HG03432 (cell line): ENCODE results near the gene RACK1.

Experiments used
- ATAC-seq: cut with Tn5 transposase; IDR thresholded peaks from one replicate; pipeline ENCODE4 v1.9.1; 2021; ENCODE audit warnings: mild to moderate bottlenecking, moderate library complexity; ENCODE audit not compliant: unreplicated experiment

RACK1 gene

DNA sequence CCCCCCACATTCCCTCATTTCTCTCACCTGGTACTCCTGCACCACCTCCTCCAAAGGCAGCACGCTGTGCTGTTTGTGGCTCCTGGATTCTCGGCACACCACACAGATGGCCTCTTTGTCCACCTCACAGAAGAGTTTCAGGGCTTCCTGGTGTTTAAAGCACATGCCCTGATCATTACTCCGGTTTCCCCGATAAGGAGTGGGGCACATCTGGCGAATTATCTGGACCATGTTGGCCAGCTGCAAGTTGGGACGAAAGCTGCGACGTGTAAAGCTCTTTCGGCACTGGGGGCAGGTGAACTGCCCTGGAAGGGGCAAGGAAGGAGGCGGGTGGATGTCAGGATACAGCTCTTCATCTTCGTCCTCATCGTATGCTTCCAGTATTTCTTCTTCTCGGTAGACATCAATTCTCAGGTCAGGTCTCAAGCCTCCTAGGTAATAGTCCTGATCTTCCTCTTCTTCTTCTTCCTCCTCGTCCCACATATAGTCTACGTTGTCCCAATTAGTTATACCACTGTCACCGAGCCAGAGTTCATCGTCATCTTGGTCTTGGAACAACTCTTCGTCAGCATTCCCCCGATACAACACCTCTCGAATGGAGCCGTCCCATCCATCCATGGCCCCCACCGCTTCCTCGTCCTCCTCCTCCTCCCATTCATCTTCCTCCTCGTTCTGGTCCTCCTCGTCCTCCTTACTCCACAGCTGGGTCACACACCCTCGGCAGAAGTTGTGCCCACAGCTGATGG, 16.4 kb upstream of the RACK1 start:
- ATAC-seq = no peak

DNA sequence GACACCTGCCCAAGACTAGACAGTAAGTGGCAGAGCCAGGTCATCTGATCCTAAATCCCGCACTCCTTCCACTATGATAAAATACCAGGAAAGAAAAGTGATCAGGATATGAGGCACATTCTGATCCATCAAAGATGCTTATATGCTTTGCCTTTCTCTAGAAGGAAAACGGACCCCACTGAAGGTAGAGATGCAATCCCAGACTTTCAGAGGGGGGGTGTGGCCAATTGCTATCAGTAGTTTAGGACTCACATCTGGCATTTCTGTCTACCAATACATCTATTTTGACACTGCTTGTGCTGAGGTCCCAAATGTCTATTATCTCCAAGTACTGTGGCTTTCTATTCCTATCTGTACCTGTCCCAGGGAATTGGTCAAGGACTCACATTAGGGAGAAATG, 15.6 kb upstream of the RACK1 start:
- no peak for ATAC-seq

DNA sequence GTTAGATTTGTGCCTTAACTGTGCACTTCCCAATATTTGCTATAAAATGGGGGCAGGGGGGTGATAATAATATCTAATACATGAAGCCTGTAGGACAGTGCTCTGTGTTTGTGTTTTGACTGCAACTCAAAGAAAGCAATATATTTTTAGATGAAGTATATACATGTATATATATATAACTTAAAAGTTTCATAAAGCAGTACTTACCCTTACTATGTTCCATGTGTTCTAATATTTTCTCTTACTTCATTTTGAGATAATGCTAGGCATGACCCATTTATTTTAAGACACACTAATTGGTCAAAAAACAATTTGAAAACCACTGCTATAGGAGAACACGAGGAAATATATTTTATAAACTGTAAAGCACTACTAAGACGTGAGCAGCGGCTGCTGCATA, 14.9 kb upstream of the RACK1 start:
- no peak for ATAC-seq

DNA sequence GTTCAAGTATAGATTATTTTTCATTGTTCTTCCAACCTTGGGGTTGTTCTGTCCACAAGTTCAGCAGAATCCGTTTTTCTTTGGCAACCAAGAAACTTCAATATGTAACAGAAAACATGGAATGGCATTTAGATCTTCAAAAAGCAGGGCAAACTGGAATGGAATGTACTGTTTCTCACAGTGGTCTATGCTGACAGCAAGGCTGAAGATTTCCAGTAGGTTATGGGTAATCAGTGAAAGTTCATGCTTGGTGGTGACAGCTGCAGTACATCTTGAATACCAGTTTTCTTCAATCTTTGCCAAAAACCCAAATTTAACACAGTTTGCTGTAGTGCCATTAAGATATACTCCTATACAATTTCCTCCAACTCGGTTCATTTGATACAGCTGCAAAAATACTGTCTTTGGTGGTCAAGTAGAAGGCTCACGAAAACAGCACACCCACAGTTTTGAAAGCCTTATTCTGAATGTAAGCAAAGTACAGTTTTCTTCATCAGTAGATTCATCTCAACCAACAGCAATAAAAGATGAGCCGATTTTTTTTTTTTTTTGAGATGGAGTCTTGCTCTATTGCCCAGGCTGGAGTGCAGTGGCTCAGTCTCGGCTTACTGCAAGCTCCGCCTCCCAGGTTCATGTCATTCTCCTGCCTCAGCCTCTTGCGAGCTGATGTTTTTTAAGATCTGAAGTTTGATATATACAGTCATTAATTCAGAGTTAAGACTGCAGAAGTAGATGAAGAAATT, 12.3 kb upstream of the RACK1 start:
- no peak for ATAC-seq

DNA sequence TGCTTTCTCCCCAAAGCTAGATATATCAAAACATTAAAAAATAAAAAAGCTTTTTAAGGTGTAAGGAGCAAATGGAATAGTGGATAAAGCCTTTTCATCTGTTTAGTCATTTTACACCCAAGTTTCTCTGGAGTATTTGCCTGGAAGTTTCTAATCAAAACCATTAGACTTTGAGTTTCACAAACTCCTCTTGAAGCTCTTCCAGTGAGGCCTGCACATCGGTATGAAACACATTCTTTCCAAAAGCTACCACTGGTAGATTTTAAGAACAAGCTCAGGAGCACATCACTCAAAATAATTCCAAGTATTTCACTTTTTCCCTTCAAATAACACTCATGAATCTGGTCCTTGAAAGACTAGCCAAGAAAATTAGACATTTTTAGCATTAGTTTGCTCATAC, 11.6 kb upstream of the RACK1 start:
- ATAC-seq = no peak

DNA sequence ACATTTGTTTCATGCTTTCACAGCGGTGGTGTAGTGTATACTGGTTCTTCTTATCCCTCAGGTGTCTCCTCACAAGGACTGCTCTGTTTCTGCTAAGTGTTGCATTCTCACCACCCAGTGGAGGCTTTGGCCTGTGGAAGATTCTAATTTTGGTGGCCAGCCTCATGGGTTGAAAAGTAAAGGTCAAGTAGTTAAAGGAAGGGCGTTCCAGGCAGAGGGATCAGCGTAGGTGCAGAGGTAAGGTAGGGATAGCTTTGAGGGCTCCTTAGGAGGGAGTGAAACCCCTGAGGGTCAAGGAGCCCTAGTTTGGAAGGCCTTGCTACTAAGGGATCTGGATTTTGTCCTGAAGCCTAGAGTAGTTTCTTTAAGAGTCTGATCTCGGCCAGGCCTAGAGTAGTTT, 4.6 kb upstream of the RACK1 start:
- ATAC-seq = no peak

DNA sequence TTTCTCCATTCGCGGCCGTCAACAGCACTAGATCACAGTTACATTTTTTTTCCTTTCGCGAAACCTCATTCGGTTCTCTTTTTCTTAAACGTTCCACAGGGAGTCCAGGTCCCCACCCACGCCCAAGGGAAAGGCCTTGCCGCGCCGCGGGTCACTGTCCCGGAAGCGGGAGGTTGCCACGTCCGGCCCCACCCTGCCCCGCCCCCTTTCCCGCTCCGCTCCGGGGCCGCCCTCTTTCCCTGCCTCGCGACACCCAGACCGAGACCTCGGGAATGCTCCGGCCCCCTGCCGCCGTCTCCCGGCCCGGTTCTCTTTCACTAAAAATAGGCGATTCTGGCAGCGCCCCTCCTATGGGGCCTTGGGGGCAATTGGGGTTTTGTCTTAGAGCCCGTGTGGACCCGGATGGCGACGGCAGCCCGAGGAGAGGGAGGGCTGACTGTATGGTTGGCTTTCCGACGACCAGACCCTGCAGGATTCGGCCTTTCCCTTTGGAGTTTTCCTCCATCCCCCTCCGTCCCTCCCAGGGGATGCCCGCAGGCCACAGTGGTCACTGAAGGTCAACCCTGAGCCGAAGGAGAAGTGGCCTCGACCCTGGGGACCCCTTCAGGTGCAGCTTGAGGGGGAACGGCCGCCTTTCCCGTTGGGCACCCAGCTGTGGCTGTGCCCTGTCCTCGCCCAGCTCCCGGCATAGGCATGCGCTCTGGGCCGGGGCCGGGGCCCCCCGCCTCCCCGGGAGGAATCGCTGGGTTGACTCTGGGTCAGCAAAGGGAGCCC, 2.8 kb upstream of the RACK1 start:
- ATAC-seq = peak; percentile 55

DNA sequence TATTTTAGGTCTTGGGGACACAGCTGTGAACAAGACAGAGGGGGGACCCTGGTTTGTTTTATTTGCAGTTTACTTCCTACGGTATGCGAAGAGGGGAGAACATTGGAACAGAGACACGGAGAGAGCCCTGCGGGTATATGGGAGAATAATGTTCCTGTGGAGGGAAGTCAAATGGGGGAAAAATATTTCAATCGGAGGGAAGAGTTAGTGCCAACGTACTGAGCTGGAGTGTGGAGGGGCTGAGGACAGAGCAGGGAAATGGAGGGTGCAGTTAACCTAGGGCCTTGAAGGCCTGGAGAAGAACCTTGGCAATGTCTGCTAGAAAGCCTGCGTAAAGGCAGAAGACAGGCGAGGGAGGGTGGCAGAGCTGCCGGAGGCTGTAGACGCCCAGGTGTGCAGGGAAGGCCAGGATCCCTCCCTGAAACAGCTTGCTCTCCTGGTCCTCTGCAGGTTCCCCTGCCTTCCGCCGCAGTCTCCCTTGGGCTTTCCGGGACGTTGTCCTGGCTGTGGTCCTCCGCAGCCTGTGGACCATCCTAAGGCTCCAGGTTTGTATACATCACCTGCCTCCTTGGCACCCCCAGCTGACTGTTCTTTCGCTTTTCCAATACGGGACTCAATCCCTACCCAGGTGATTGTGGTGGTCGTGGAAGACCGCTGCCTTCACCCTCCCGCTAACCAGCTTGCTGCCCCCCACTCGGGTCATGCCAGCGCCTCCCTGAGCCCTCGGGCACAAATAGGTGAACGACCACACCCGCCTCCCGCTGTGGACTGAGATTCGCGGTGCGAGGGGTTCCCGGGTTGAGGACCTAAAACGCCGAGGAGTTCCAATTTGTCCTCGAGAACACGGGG, 1.9 kb upstream of the RACK1 start:
- peak; percentile 3 for ATAC-seq

DNA sequence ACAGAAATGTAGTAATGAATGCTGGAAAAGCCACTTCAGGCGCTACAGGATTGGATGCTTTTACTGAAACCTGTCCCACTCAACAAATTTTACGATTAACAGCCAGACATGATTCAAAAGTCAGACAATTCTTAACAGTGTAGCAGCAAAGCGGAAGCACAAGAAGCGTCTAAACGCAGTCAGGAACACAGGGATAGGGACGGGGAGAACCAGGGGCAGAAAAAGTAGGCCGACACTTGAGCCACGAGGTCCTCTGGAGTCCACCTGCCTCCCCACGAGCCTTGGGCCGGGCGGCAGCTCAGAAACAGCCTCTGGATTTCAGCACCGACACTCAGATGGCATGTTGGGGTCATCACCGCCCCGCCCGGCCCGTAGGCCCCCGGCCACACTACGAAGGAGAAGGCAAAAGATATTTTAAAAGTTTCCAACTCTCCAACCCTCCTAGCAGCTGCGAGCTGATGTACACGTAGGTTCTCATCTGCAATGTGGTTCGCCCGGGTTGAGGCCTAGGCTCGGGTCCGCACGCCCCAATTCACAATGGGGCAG, 615 bp downstream of the RACK1 start:
- no peak for ATAC-seq

DNA sequence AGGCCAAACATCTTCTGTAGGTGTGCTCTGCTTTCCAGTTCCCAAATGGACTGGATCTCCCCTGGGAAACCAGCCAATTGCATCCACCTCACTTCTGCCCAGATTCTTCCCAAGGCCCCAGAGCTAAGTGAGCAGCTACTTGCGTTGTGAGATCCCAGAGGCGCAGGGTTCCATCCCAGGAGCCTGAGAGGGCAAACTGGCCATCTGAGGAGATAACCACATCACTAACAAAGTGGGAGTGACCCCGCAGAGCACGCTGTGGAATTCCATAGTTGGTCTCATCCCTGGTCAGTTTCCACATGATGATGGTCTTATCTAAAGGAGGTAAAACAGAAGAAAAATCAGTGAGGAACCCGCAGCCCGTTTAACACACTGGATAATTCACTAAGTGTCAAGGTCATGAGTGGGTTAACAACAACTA, 1.7 kb downstream of the RACK1 start:
- no peak for ATAC-seq

DNA sequence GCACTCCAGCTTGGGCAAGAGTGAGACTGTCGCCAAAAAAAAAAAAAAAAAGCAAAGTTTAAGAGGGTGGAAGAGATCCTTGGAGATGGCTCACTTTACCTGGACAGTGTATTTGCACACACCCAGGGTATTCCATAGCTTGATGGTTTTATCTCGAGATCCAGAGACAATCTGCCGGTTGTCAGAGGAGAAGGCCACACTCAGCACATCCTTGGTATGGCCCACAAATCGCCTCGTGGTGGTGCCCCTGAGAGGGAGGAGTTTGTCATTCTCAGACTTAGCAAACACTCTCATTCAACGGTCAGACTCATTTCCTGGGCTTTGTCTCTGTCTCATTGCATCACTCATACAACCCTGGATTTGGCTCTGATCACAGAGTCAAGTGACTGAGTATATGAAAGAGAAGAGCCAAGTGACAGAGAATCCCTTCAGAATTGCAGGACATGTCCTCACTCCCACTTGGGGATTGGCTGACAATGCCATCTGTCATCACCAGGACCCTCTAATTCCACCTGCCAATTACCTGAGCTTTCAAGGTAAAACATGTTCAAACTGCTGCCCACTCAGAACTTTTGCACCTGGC, 2.2 kb downstream of the RACK1 start:
- ATAC-seq = no peak

DNA sequence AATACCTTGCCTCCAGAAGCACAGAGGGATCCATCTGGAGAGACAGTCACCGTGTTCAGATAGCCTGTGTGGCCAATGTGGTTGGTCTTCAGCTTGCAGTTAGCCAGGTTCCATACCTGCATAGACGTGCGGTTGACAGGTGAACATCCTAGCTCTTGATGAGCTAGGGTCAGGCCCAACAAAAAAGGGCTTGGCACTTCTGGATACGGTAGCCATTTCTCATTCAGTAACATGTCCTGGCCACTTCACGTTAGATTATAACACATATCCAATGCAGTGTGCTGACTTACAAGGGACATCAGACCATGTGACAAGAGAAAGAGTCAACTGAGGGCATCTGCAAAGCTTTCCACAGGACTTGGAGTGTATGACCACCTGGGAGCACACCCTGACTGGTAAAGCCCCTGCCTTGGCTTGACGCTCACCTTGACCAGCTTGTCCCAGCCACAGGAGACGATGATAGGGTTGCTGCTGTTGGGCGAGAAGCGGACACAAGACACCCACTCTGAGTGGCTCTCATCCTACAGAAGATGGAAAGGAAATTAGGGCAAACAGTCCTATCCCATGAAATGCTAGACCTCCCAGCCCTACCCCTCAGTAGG, 4.5 kb downstream of the RACK1 start:
- no peak for ATAC-seq

DNA sequence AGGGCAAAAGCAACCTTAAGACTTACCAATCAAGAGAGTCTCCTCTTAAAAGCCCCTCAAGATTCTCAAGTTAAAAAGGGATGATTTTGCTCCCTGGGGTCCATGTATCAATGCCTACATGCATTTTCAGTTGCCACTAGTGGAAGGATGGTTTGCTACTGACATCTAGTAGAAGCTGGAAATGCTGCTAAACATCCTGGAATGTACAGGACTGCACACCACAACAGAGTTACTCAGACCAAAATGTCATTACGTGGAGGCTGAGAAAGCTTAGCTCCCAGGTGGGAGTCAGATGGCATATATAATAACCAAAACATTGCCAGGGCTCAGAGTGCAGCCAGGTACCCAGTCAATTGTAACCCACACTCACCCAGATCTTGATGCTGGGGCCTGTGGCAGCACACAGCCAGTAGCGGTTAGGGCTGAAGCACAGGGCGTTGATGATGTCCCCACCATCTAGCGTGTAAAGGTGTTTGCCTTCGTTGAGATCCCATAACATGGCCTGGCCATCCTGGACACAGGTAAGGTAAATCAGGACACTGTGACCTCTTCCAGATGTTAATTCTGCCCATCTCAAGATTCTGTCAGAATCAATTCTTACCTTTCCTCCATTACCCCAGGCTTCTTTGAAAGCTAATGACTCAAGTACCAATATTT, 5.8 kb downstream of the RACK1 start:
- ATAC-seq = no peak

DNA sequence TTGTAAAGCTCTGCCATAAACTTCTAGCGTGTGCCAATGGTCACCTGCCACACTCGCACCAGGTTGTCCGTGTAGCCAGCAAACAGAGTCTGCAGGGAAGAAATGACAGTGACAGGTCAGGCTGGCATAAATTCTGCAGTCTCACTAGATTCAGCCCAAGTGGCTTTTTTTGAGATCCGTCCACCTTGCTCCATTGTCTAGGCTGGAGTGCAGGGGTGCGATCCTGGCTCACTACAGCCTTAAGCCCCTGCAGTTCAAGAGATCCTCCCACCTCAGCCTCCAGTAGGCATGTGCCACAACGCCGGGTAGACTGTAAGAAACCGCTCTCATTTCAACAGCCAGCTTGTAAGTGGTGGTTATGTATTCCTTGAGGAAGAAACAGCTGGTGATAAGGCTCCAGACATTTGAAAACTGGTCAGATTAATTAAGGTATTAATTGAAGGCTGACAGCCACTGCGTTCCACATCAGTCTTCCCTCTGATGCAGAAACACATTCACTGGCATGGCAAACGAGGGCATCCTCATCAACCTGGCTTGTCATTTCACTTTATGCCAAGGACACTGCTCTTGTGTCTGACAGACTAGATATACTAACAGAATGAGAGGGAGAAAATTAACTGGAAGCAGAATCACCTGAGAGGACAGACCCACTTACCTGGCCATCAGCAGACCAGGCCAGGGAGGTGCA, 6.6 kb downstream of the RACK1 start:
- no peak for ATAC-seq

DNA sequence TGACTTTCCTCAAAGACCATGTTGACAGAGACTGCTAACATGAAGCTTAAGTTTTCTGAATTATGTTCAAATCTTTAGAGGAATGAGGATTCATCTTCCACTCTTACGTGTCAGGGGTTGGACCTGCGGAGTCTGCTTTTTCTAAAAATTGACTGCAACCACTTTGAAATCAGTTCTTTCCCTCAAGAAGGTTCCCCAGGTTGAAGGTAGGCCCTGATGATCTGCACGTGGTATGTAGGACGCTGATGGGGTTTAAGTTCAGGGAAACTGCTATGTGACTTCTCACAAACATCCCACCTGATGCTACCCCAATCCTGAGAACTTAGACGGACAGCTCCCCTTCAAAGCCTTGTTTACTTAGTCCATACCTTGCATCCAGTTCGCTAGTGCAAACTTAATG, 7.2 kb downstream of the RACK1 start:
- ATAC-seq = no peak

DNA sequence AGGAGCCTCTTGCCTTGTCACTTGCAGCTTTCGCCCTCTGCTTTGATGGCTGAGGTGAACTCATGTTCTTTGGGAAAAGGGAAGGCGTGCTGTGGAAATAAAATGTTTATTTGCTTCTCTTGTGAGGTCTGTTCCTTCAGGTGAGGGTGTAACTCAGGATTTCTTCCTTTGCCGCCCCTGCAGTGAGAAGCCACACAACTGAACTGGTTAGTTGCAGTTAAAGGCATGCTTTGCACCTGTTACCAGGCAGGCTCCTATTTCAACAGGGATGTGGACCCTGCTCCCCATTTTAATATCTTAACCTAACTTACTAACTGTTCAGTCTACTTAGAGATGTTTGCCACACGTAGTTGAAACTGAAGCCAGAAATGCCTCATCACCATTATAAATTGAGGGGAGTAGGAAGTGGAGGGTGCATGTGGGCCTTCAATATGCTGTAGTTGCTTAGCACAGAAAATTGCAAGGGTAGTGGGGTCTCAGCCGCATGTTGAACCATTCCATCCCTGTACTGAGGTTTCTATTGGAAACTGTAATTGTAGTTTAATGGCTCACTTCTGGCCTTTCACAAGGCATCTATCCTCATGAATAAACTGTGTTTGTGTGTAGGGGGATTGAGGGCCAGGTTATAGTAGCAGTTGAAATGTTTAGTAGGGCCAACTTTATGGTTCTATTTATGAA, 7.9 kb downstream of the RACK1 start:
- no peak for ATAC-seq

DNA sequence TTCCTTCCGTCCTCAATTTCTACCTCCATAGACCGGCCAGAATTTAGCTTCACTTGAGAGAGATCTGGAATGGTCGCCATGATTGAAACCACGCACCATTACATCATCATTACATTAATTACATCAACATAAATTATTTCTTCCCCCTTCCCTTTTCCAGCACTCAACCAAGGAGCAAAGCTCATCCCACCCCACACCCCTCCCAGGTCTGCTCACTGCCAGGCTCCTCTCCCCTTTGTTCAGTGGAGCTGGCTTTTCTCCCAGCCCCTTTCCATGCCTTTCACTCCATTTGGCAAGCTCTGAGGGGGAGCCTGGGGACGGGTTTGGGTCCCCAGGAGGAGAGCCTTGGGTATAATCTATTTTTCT, 8.4 kb downstream of the RACK1 start:
- no peak for ATAC-seq
